ENCODE data around the gene TBC1D30.

- TF ChIP-seq, protein P1, sequence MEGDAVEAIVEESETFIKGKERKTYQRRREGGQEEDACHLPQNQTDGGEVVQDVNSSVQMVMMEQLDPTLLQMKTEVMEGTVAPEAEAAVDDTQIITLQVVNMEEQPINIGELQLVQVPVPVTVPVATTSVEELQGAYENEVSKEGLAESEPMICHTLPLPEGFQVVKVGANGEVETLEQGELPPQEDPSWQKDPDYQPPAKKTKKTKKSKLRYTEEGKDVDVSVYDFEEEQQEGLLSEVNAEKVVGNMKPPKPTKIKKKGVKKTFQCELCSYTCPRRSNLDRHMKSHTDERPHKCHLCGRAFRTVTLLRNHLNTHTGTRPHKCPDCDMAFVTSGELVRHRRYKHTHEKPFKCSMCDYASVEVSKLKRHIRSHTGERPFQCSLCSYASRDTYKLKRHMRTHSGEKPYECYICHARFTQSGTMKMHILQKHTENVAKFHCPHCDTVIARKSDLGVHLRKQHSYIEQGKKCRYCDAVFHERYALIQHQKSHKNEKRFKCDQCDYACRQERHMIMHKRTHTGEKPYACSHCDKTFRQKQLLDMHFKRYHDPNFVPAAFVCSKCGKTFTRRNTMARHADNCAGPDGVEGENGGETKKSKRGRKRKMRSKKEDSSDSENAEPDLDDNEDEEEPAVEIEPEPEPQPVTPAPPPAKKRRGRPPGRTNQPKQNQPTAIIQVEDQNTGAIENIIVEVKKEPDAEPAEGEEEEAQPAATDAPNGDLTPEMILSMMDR (IDR thresholded peaks at IDR 0.05) = no peak
- no peak for TF ChIP-seq EP300 (IDR thresholded peaks at IDR 0.05)
- no peak for TF ChIP-seq POLR2AphosphoS5 (IDR thresholded peaks at IDR 0.05)
- no peak for TF ChIP-seq POLR2A (IDR thresholded peaks at IDR 0.05)
Measured at GRCh38 chr12:64824500-64825142, at the start of gene TBC1D30.

Data from gastroesophageal sphincter (tissue), 3 donors.